GM12878 (cell line): ENCODE results near the gene MZB1. TPM values are rescaled to one million over a fixed set of nuclear protein-coding genes. Genes with fewer than 3 reads are reported as not detected.
A peak's percentile ranks its signal among the peaks of the same experiment; 100 is the strongest.

Source experiments
- BCL3 ChIP-seq: IDR thresholded peaks from 2 replicates; pipeline ENCODE4 v1.6.1; 2011; ENCODE audit warnings: borderline replicate concordance, low read depth, mild to moderate bottlenecking, moderate library complexity, low read length; ENCODE audit not compliant: insufficient read depth, poor library complexity, severe bottlenecking
- CREB1 ChIP-seq: IDR thresholded peaks from 2 replicates; pipeline ENCODE4 v1.6.1; 2012; ENCODE audit warnings: low read depth, mild to moderate bottlenecking, inconsistent platforms
- FOS ChIP-seq: IDR thresholded peaks from 3 replicates; pipeline ENCODE4 v1.6.1; 2011; ENCODE audit warnings: borderline replicate concordance; ENCODE audit not compliant: insufficient read length; ENCODE audit errors: extremely low read depth
- JUNB ChIP-seq: IDR thresholded peaks from 2 replicates; pipeline ENCODE4 v1.6.1; 2016; ENCODE audit warnings: antibody characterized with exemption, mild to moderate bottlenecking
- KLF5 ChIP-seq: fragments of 450-650 bp; IDR thresholded peaks from 2 replicates; pipeline ENCODE4 v1.6.1; 2014; ENCODE audit warnings: mild to moderate bottlenecking; ENCODE audit not compliant: partially characterized antibody
- MEF2B ChIP-seq: fragments of 450-650 bp; IDR thresholded peaks from 2 replicates; pipeline ENCODE4 v1.6.1; 2018; ENCODE audit warnings: mild to moderate bottlenecking, moderate library complexity; ENCODE audit not compliant: partially characterized antibody, poor library complexity, severe bottlenecking
- MXI1 ChIP-seq: fragments of 150-350 bp; IDR thresholded peaks from 2 replicates; pipeline ENCODE4 v1.6.1; 2011; ENCODE audit warnings: low read depth, mild to moderate bottlenecking, inconsistent platforms, low read length, improper control_type of control experiment
- NBN ChIP-seq: fragments of 450-650 bp; IDR thresholded peaks from 2 replicates; pipeline ENCODE4 v1.6.1; 2016
- NKRF ChIP-seq: fragments of 450-650 bp; conservative IDR thresholded peaks from 2 replicates; pipeline ENCODE4 v1.6.1; 2017; ENCODE audit warnings: mild to moderate bottlenecking, moderate library complexity
- NR2F1 ChIP-seq: fragments of 450-650 bp; conservative IDR thresholded peaks from 2 replicates; pipeline ENCODE4 v1.6.1; 2017; ENCODE audit warnings: mild to moderate bottlenecking
- POLR2AphosphoS2 ChIP-seq: IDR thresholded peaks from 2 replicates; pipeline ENCODE4 v1.6.1; 2011; ENCODE audit warnings: low read depth, mild to moderate bottlenecking, low read length, improper control_type of control experiment, moderate library complexity
- polyA plus RNA-seq, 11 experiments: library from polyadenylated mRNA; depleted of rRNA in 4 of 11; unstranded in 6 of 11; stranded (reverse) in 5 of 11; fragments of >200 nt; fragmentation: Nextera tagmentation in 4 of 11; fragmentation: Illumina TruSeq in 1 of 11; extraction: Ambion mirVana in 4 of 11; extraction: Trizol in 1 of 11; gene quantifications; 1 replicate in 1 of 11; 2 replicates in 10 of 11; pipeline versions ENCODE4 v1.2.1 to v1.2.3, GENCODE V29; 2011 to 2016; ENCODE audit warnings: inconsistent platforms in 2 of 11, missing spikeins in 2 of 11, low read depth in 1 of 11
- total RNA-seq, 4 experiments: library from RNA; depleted of rRNA in 3 of 4; stranded (reverse); fragments of >200 nt in 3 of 4; fragmentation: Illumina TruSeq in 1 of 4; extraction: Trizol in 1 of 4; gene quantifications; 2 replicates each; pipeline versions ENCODE4 v1.2.1 to v1.2.3, GENCODE V29; 2013 to 2021

Gene MZB1
- total and polyA plus RNA-seq, 10 of the 15 experiments (the other 5 are each of a cell fraction or from before 2014, with no cell fraction given): 19.3 to 406 (median 188) TPM

- no peak for TF ChIP-seq BCL3
- no peak for TF ChIP-seq CREB1
- TF ChIP-seq KLF5: peak; percentile 63
- TF ChIP-seq FOS: no peak
- TF ChIP-seq NBN: no peak
- peak; percentile 33; the same call in 1 of the 2 replicates for TF ChIP-seq POLR2AphosphoS2
- no peak for TF ChIP-seq MEF2B
- TF ChIP-seq NR2F1: peak; percentile 75
- TF ChIP-seq MXI1: no peak
- TF ChIP-seq NKRF: peak; percentile 28; the same call in 1 of the 2 replicates
- no peak for TF ChIP-seq JUNB
Measured at GRCh38 chr5:139392324-139392677, 2.6 kb upstream of the MZB1 start (continued).
